Stimulated activated CD8-positive, alpha-beta memory T cell treated with anti-CD3 and anti-CD28 coated beads, Interleukin-2, amount 100 ng/mL, for 1 hour (primary cell): ENCODE results near the gene PACS1.

Source experiments
- DNase-seq, 2 donors: peaks; one replicate each; pipeline ENCODE4 v3.0.0-alpha.2; 2020; ENCODE audit warnings: low read depth in 2 of 2

Gene PACS1

GRCh38 chr11:66224226-66224855, 154.3 kb downstream of the PACS1 start:
- DNase-seq = no peak

DNA sequence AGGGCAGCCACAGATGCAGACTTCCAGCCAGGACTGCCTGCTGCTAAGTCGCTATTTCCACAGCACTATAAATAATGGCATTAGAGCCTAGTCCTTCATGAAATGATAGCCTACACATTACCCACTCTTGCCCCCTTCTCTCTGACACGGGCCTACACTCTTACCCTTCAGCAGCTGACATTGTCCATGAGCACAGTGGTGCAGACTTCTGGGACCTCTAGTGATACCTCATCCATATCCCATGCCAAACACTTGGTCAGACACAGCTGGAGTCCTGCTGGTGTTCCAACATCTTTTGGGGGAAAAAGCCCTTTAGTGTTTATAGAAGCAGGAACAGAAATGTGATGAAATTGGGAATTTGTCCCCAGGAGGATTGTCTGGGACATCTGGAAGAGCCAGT, 155.0 kb downstream of the PACS1 start:
- no peak for DNase-seq

DNA sequence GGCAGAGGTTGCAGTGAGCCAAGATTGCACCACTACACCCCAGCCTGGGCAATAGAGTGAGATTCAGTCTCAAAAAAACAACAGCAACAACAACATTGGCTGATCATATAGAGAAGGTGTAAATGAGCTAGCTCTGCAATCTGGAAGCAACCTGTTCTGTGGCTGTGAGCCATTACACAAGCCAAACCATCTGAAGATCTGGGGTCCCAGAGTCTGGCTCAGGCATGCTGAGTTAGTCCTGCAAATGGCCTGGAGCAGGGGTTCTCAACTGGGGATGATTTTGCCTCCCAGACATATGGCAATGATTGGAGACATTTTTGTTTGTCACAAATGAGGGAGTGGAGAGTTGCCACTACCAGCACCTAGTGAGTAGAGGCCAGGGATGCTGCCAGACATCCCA, 156.0 kb downstream of the PACS1 start:
- DNase-seq = no peak

GRCh38 chr11:66227700-66228099, 157.6 kb downstream of the PACS1 start:
- no peak for DNase-seq

DNA sequence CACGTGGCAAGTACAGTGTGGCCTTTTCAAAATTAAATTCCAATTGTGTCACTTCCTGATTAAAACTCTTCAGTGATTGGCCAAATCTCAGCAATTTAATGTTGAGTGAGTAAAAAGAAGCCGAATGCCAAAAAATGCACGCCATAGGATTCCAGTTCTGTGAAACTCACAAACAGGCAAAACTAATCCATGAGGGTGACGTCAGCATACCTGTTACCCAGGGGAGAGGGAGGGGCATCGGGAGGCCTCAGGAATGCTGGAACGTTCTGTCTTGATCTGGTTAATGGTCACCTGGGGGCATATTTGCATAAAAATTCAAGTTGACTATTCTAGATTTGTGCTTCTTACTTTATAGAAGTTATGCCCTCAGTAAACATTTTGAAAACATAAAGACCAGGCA, 158.4 kb downstream of the PACS1 start:
- no peak for DNase-seq

DNA sequence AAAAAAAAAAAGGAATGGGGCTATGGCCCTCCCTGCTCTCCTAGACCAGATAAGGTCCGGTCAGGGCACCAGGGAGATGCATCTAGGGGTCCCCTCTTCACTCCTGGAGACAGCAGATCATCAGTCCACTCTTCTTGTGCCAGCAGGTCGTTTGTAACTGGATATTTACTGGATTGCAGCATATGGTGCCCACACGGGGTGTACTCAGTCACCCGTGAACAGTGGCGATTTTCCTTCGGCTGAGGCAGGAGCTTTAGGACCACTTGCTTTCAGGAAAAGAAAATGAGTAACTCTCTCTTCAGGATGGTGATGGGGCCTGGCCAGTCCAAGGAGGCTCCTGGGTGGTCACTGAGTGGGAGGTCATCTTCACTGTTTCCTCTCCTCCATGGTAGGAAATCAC, 160.1 kb downstream of the PACS1 start:
- DNase-seq = no peak

DNA sequence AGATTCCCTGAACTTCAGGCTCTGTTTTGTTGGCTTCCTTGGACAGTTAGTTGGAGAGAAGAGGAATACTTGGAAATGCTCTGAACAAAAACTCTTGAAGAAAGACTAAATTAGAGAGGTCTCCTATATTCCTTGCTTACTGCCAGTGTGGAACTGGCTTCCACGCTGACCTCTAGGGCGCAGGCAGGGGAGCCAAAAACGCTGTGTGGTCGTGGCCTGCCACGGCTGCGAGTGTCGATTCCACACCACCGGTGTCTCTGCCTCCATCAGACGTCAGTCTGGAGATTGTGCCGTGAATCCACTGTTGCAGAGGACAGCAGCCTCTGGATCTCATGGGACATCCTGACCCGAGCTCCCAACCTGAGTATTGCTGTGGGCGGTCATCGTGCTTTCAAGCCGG, 160.9 kb downstream of the PACS1 start:
- DNase-seq = no peak

GRCh38 chr11:66231561-66231960, 161.5 kb downstream of the PACS1 start:
- no peak for DNase-seq

DNA sequence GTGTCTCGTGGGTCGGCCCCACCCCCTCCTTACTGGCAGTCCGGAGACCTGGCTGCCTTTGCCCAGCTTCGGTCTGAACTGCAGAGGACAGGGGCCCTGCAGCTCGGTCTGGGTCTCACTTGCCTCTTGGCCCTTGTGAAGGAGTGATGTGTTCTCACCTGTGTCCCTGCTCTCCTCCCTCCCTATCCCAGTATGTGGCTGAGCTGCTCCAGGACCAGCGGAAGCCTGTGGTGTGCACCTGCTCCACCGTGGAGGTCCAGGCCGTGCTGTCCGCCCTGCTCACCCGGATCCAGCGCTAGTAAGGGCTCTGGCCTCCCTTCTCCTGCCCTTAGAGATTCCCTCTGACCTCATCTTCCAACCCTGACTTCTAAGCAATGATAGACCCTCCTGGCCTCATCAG, 162.7 kb downstream of the PACS1 start:
- DNase-seq = no peak

- no peak for DNase-seq
These were observed 163.2 kb downstream of the PACS1 start for GRCh38 chr11:66233301-66233700.

- DNase-seq = no peak
These were observed 165.1 kb downstream of the PACS1 start for GRCh38 chr11:66235141-66235540.

DNA sequence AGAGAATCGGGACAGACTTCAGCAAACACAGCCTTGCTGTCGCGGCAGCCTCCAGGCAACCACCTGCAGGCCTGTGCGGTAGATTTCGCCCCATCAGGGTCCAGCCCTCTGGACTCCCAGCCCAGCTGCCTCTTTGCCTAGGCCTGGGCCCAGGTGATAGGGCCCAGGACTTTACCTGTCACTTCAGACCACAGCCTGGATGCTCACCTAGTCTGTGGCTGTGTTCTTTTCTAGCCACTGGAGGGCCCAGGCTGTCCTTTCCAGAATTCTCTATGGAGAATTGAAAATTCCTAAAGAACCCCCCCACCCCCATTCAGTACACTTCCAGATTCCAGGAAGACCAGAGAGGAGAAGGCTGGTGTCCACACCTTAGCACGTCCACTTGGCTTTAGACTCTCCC, 167.8 kb downstream of the PACS1 start:
- no peak for DNase-seq

DNA sequence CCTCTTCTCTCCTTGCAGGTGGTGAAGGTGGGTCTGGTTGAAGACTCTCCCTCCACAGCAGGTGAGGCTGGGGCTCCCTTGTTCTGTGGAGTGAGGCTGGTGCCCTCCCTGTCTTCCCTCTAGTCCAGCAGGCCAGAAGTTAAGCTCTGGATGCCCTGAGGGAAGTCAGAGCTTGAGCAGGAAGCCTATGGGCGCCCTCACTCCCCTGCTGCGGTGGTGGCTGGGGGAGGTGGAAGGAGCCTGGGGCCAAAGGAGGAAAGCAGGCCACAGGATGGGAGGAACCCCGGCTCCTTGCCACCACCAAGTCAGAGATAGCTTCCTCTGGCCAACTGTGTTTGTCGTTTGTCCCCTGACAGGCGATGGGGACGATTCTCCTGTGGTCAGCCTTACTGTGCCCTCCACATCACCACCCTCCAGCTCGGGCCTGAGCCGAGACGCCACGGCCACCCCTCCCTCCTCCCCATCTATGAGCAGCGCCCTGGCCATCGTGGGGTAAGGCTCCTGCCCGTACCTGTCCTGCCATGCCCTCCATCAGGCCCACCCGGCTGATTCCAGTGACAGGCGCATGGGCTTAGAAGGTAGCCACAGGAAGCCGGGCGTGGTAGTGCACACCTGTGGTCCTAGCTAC, 168.8 kb downstream of the PACS1 start:
- no peak for DNase-seq

DNA sequence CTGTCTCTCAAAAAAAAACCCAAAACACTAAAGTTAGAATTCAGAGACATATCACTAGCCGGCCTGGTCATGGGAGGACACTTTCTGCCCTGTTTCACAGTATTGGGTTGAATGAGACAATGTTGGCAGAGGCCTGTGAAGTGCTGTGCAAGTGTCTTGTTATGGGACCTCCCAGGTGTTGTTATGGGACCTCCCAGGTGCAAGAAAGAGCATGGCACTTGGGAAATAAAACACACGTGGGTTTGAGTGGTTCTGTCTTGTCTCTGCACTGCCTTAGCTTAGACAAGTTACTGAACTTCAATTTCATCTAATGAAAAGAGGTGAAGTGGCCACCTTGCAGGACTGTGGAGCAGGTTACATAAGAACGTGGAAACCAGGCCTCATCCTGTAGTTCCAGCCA, 169.4 kb downstream of the PACS1 start:
- DNase-seq = no peak

- no peak for DNase-seq
These were observed 170.1 kb downstream of the PACS1 start for GRCh38 chr11:66239998-66240780.

DNA sequence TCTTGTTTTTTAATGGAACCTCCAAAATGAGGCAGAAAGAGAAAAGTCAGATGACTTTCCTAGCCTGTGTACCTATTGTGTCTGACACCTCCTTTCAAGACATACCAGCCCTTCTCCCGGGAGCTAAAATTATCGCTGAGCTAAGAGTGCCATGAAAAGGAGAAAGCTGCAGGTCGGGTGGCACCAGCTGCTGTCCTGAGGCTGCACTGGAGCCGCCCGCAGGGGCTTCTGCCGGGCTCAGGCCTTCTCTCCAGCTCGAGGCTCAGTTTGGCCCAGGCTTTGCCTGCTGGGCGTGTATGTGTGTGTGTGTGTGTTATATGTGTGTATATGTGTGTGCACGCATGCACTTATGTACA, 170.7 kb downstream of the PACS1 start:
- no peak for DNase-seq

GRCh38 chr11:66242095-66242765, 172.2 kb downstream of the PACS1 start:
- no peak for DNase-seq

- no peak for DNase-seq
These were observed 173.9 kb downstream of the PACS1 start for GRCh38 chr11:66243782-66244535.

- DNase-seq = no peak
These were observed 177.2 kb downstream of the PACS1 start for GRCh38 chr11:66247295-66247694.

DNA sequence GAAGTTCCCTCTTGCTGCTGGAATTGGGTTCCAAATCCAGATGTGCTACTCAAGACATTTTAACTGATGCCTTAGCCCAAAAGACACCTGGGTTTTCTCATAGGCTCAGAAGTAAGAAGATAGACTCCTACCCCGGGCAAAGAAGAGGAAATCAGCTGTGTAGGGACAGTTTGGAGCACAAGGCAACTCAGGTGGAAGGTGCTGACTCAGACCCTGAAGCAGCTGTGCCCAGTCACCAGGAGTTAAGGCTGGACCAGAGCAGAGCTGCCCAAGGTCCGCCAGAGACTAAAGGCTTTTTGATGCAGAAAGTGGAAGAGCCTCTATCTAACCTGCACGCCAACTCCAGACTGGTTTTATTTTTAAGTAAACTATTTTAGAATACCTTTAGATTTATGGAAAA, 177.7 kb downstream of the PACS1 start:
- no peak for DNase-seq

DNA sequence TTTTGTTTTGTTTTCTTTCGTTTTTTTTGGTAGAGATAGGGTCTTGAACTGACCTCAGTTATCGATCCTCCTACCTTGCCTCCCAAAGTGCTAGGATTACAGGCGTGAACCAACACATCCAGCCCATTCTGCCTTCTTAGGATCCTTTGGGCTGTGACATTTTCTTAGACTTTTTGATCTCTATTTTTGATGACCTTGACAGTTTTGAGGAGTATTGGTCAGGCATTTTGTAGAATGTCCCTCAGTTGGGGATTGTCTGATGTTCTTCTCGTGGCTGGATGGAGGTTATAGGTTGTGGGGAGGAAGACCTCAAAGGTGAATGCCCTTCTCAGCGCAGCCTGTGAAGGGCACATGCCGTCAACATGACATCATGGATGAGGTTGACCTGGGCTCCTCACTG, 178.8 kb downstream of the PACS1 start:
- DNase-seq = no peak

DNA sequence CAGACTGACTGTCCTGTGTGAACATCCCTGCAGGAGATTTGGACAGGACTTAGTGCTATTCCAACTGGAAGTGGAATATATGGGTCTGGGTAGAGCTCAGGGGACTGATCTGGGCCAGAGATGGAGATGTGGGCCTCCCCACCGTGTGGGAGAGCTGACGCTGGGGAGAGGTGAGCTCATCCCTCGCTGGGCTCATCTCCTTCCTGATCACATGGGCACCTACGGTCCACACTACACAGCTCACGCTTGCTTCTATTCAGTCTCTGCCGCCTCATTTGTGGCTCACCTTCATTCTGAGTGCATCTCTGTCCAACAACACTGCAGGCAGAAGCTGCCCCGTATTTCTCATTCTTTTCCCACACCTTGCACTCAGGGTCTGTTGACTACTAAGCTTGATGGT, 181.7 kb downstream of the PACS1 start:
- DNase-seq = no peak
